HEK293T (cell line): ENCODE data around the gene STAT4.

Source experiments
- ARNT ChIP-seq: fragments of 450-650 bp; IDR thresholded peaks from 2 replicates; pipeline ENCODE4 v1.6.1; 2017; ENCODE audit warnings: mild to moderate bottlenecking
- BHLHE40 ChIP-seq: fragments of 450-650 bp; IDR thresholded peaks from 2 replicates; pipeline ENCODE4 v1.6.1; 2016; ENCODE audit warnings: mild to moderate bottlenecking, moderate library complexity, borderline replicate concordance
- ELF4 ChIP-seq: fragments of 450-650 bp; IDR thresholded peaks from 2 replicates; pipeline ENCODE4 v1.6.1; 2017; ENCODE audit warnings: antibody characterized with exemption
- FOXM1 ChIP-seq: fragments of 450-650 bp; IDR thresholded peaks from 2 replicates; pipeline ENCODE4 v1.6.1; 2017; ENCODE audit warnings: mild to moderate bottlenecking, borderline replicate concordance
- HDGF ChIP-seq: fragments of 450-650 bp; IDR thresholded peaks from 2 replicates; pipeline ENCODE4 v1.6.1; 2017; ENCODE audit warnings: antibody characterized with exemption, borderline replicate concordance
- L3MBTL2 ChIP-seq: fragments of 450-650 bp; conservative IDR thresholded peaks from 2 replicates; pipeline ENCODE4 v1.6.1; 2016; ENCODE audit warnings: mild to moderate bottlenecking
- LEF1 ChIP-seq: fragments of 450-650 bp; IDR thresholded peaks from 2 replicates; pipeline ENCODE4 v1.6.1; 2017; ENCODE audit warnings: mild to moderate bottlenecking, borderline replicate concordance
- PKNOX1 ChIP-seq: fragments of 450-650 bp; IDR thresholded peaks from 2 replicates; pipeline ENCODE4 v1.6.1; 2016
- SP1 ChIP-seq: fragments of 450-650 bp; IDR thresholded peaks from 2 replicates; pipeline ENCODE4 v1.6.1; 2017
- SUZ12 ChIP-seq: fragments of 450-650 bp; IDR thresholded peaks from 2 replicates; pipeline ENCODE4 v1.6.1; 2016; ENCODE audit warnings: mild to moderate bottlenecking
- TARDBP ChIP-seq: fragments of 450-650 bp; IDR thresholded peaks from 2 replicates; pipeline ENCODE4 v1.6.1; 2016

- TF ChIP-seq FOXM1 (no peak), PKNOX1 (no peak), SP1 (no peak), ELF4 (no peak), TARDBP (no peak), L3MBTL2 (no peak), LEF1 (no peak), BHLHE40 (no peak), ARNT (no peak), HDGF (no peak), SUZ12 (no peak)
Measured at GRCh38 chr2:191197096-191197495, 46.3 kb upstream of the STAT4 start.
